Hematopoietic multipotent progenitor cell treated with erythropoietin and hydrocortisone succinate and interleukin-3 and kit ligand, for 17 days (in vitro differentiated cells): ENCODE measurements around the gene P4HTM.
"Not testable (repeated sequence)": the region's sequence is repeated elsewhere in the genome, so short reads cannot be mapped to it uniquely, and the experiment has no call there.

Source experiments
- DNase-seq: peaks from one replicate; pipeline ENCODE4 v3.0.0-alpha.2; 2015; ENCODE audit warnings: low spot score

Gene P4HTM

GRCh38 chr3:49007771-49008528 is 17.9 kb downstream of the P4HTM start:
- DNase-seq, result peak; percentile 93

GRCh38 chr3:49008627-49009026 is 18.6 kb downstream of the P4HTM start:
- not testable (repeated sequence) for DNase-seq

- no peak for DNase-seq
Observed at GRCh38 chr3:49009396-49009795, 19.4 kb downstream of the P4HTM start.

DNA sequence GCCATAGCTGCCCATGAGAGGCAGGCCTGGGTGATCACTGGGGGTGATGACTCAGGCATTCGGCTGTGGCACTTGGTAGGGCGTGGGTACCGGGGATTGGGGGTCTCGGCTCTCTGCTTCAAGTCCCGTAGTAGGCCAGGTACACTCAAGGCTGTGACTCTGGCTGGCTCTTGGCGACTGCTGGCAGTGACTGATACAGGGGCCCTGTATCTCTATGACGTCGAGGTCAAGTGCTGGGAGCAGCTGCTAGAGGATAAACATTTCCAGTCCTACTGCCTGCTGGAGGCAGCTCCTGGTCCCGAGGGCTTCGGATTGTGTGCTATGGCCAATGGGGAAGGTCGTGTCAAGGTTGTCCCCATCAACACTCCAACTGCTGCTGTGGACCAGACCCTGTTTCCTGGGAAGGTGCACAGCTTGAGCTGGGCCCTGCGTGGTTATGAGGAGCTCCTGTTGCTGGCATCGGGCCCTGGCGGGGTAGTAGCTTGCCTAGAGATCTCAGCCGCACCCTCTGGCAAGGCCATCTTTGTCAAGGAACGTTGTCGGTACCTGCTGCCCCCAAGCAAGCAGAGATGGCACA is 22.5 kb downstream of the P4HTM start:
- DNase-seq, result peak; percentile 43

GRCh38 chr3:49013113-49013737 is 23.2 kb downstream of the P4HTM start:
- no peak for DNase-seq

GRCh38 chr3:49013738-49014660 is 24.0 kb downstream of the P4HTM start:
- DNase-seq, result peak; percentile 69

DNA sequence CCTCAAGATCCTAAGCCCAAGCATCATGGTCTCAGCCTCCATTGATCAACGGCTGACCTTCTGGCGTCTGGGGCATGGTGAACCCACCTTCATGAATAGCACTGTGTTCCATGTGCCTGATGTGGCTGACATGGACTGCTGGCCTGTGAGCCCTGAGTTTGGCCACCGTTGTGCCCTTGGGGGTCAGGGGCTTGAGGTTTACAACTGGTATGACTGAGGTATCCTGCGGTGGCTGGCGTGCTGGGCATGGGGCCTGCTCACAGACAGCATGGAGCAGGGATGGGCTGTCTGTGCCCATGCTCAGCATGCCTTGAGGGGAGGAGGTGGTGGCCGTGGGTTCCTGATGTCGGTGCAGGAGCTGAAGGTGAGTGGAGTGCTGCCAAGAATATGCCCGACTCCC is 25.0 kb downstream of the P4HTM start:
- DNase-seq, result no peak

DNA sequence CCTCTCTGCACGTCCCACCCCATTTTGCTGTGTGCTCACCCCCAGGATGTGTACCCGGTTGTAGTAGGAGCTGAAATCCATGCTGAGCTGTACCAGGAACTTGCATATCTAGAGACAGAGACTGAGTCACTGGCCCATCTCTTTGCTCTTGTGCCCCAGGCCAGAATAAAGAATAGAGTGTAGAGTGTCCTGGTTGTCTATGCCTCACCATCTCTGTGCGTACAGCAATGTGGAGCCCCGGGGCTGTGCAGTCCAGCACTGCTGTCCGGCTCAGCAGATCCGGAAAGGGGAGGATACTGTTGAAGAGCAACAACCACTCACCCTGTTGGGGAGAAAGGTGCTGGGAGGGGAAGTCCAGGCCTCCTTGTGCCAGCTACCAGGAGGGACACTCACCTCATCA is 25.7 kb downstream of the P4HTM start:
- no peak for DNase-seq

GRCh38 chr3:49016414-49017228 is 26.6 kb downstream of the P4HTM start:
- no peak for DNase-seq

DNA sequence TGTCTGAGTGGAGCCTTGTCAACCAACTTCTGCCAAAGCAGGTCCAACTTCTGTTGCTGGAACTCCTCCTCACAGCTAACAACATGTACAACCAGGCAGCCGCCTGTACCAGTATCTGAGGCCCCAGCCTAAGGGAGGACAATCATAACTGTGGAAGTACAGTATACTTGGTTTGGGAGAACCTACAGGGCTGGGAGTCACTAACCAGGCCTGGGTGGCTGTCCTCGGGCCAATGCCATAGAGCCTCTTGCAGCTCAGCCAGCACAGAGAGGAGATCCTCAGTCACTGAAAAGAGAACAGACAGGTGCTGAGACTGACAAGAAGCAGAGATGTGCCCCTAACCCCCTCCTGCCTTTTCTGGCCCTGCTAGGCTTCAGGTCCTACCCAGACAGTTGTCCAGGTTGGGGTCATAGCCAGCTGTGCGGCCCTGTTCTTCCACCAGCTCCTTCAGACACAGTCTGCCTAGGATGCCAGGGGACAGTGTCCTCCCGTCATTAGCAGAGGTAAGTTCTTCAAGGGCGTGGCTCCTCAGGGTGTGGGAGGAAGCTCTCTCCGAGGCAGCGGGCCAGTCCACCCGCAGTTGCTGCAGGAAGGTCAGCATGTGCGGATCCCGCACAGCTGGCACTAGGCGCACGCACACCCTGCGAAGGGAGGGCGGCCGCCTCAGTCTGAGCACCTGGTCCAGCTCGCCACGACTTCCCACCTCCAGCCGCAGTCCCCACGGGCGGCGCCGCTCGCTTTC is 27.4 kb downstream of the P4HTM start:
- peak; percentile 52 for DNase-seq

DNA sequence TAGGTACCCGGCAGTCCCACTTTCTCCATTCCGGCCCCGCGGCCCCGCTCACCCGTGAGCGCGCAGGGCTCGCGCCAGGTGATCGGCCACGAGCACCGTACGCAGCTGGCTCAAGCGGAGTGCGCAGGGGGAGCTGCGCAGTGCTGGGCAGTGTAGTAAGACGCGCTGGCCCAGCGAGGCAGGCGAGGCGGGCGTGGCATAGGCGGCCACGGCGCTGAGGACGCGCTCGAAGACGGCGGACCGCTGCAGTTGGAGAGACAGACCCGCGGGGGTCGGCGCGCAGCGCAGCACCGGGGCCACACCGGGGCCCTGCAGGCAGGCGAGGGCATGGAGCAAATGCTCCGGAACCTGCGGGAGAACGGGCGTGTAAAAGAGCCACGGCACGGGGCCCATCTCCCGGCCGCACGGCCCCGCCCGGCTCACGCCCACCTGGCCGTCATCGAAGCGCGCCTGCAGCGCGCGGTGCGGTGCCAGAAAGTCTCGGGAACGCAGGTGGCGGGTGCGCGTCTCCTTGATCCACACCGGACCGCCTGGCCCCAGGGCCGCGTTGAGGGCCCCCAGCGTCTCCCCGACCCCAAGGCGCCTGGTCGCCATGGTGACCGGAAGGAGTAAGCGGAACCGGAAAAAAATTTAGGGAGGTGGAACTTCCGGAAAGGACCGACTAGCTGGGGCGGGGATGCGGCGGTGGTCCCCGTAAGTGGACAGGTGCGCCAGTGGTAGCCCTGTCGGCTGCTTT is 28.1 kb downstream of the P4HTM start, which contains the start of gene DALRD3:
DALRD3 (minus strand) TSS at position 610 of the 736 bp plus-strand sequence; CDS start at position 594, 16 bp downstream.
- DNase-seq, result peak; percentile 64

DNA sequence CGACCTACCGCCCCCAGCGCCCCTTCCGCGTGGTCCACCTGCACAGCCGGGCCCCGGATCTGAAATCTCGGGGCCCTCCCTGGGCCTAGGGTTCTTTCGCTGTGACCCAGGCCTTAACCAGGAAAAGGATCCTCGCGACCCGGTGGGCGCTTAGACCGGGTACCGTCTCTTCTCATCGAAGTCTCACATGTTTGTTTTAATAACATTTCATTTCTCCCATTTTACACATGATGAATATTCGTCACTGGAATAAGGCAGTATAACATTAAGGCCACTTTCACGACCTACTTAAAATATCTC is 28.6 kb downstream of the P4HTM start:
- no peak for DNase-seq

GRCh38 chr3:49019941-49020329 is 29.9 kb downstream of the P4HTM start:
- DNase-seq, result no peak

GRCh38 chr3:49020330-49021212 is 30.5 kb downstream of the P4HTM start:
- DNase-seq, result peak; percentile 64

DNA sequence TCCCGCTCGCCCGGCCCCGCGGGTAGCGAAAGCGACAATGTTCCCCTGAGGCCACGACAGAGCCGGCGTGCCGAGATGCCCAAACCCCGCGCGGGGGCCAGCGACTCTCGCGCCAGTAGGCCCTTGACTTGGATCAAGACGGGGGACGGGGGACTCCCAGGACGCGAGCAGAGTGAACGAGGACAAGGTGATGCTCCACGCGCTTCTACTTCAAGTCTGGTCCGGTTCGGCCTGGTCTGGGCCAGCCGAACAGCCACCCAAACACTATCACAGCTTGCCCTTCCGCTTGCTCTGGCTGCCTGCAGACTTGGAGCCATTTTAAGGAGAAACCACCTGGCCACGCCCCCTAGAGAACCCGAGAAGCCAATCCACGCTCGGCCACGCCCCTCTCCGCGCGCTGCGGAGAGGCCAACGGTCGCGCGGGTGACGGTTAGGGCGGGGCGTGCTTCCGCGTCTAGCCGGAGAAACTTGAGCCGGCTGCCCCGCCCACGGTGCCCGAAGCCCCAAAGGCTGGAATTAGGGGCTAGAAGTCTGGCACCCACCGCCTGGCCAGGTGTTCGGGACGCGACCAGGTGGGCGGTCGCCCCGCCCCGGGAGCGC is 31.3 kb downstream of the P4HTM start:
- peak; percentile 100 for DNase-seq

- peak; percentile 94 for DNase-seq
Observed at GRCh38 chr3:49021813-49022687, 32.0 kb downstream of the P4HTM start, which contains the start of gene NDUFAF3. NDUFAF3 (plus strand) TSS chr3:49022121; CDS start chr3:49022145, 24 bp downstream.

DNA sequence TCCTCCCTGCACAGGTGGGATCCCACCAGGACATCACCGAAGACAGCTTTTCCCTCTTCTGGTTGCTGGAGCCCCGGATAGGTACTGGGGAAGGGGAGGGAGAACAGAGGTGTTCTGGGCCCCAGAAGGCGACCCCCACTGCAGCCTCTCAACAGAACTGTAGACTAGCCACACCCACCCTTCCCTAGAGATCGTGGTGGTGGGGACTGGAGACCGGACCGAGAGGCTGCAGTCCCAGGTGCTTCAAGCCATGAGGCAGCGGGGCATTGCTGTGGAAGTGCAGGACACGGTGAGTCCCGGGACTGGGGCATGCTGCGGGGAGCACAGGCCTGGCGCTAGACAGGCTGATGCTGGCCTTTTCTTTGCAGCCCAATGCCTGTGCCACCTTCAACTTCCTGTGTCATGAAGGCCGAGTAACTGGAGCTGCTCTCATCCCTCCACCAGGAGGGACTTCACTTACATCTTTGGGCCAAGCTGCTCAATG is 32.7 kb downstream of the P4HTM start:
- peak; percentile 22 for DNase-seq
